SU-DHL-6 (cell line): ENCODE results near the gene ANKRD27.

ENCODE experiments used
- H2AFZ ChIP-seq: fragments of 200-600 bp; sonication (generic); 2 replicates; pipeline ENCODE4 v1.6.1; 2014; ENCODE audit warnings: low read depth, mild to moderate bottlenecking, moderate library complexity, mixed read lengths, antibody characterized with exemption, low read length; ENCODE audit not compliant: severe bottlenecking
- H3F3A ChIP-seq: fragments of 200-600 bp; shearing (Covaris generic); 2 replicates; pipeline ENCODE4 v1.6.0; 2016; ENCODE audit warnings: antibody characterized with exemption, mild to moderate bottlenecking; ENCODE audit not compliant: insufficient read depth
- H3K27ac ChIP-seq: fragments of 200-600 bp; sonication (generic); 2 replicates; pipeline ENCODE4 v1.5.1; 2016; ENCODE audit warnings: low read depth, mild to moderate bottlenecking, low read length, moderate library complexity, mixed read lengths
- H3K27me3 ChIP-seq: fragments of 200-600 bp; sonication (generic), shearing (Covaris generic); 2 replicates; pipeline ENCODE4 v1.6.0; 2014; ENCODE audit warnings: mild to moderate bottlenecking, low read length
- H3K36me3 ChIP-seq: fragments of 200-600 bp; sonication (generic); 2 replicates; pipeline ENCODE4 v1.6.1; 2014; ENCODE audit warnings: mild to moderate bottlenecking, low read length, mixed read lengths
- H3K4me2 ChIP-seq: fragments of 300-600, 200-600 bp; shearing (Covaris generic), sonication (generic); 2 replicates; pipeline ENCODE4 v1.6.0; 2014; ENCODE audit warnings: low read length, low read depth, mild to moderate bottlenecking; ENCODE audit not compliant: poor library complexity, severe bottlenecking
- H3K4me3 ChIP-seq: fragments of 200-600 bp; sonication (generic); 2 replicates; pipeline ENCODE4 v1.5.1; 2014; ENCODE audit warnings: antibody characterized with exemption, low read length, mild to moderate bottlenecking, mixed read lengths; ENCODE audit not compliant: insufficient read depth, poor library complexity, severe bottlenecking
- H3K79me2 ChIP-seq: fragments of 200-600 bp; sonication (generic); 2 replicates; pipeline ENCODE4 v1.6.1; 2014; ENCODE audit warnings: mild to moderate bottlenecking, low read length, moderate library complexity; ENCODE audit not compliant: insufficient read depth
- H3K9ac ChIP-seq: fragments of 200-600 bp; sonication (generic); 2 replicates; pipeline ENCODE4 v1.7.0; 2014; ENCODE audit warnings: mild to moderate bottlenecking, low read length
- H3K9me2 ChIP-seq: fragments of 200-600 bp; sonication (generic); replicated peaks from 2 replicates; pipeline ENCODE4 v1.6.1; 2014; ENCODE audit warnings: low read length; ENCODE audit not compliant: insufficient read depth
- H3K9me3 ChIP-seq: fragments of 200-600 bp; sonication (generic); 2 replicates; pipeline ENCODE4 v1.6.1; 2014; ENCODE audit warnings: low read length, mixed read lengths; ENCODE audit not compliant: insufficient read depth
- H4K20me1 ChIP-seq: fragments of 200-600 bp; sonication (generic); 2 replicates; pipeline ENCODE4 v1.6.1; 2014; ENCODE audit warnings: low read depth, mild to moderate bottlenecking, antibody characterized with exemption, low read length, moderate library complexity, mixed read lengths
- CTCF ChIP-seq: fragments of 200-600 bp; sonication (generic); IDR thresholded peaks from one replicate; pipeline ENCODE4 v1.5.1; 2017; ENCODE audit warnings: antibody characterized with exemption, mild to moderate bottlenecking, low read length, moderate library complexity; ENCODE audit not compliant: insufficient read depth, poor library complexity, severe bottlenecking
- EZH2phosphoT487 ChIP-seq: fragments of 200-600 bp; sonication (generic), shearing (Covaris generic); conservative IDR thresholded peaks from 2 replicates; pipeline ENCODE4 v1.6.1; 2018; ENCODE audit warnings: mild to moderate bottlenecking, antibody characterized with exemption, low read length, moderate library complexity, mixed read lengths

ANKRD27 gene

DNA sequence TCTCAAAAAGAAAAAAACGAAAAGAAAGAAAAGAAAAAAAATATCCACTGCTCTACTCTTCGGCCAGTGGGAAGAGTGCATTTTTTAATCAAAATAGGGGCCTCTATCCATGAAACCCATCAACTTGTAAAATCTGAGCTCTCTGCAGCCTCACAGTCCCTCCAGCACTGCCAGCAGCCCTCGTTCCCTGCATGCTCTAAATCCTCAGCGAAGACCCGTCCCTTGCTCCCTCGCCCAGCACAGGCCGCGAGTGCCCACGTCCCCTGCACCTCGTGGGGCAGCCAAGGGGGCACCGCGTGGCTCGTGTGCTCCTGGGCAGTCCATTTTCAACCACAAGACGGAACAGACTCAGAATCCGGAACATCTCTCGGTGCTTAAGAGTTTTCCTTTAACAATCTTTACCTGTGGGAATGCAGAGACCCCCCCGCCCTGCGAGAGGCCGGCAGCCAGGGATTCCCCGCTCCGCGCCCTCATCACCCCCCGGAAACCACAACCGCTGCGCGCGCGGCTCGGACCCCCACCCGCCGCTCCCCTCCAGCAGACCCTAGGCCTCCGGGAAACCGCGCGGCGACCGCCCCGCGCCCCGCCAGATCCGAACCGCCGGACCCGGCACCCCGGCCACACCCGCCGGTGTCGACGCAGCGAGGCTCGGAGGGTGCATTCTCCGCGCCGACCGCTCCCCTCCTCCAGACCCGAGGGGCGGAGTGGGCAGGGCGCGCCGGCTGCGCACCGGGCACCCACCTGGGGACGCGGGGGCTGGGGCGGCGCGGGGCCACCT lies 638 bp downstream of the ANKRD27 start:
- H3K4me3 ChIP-seq: peak overlapping the region; percentile 85
- H3K9ac ChIP-seq: peak overlapping the region; percentile 81
- TF ChIP-seq EZH2phosphoT487: no peak
- no peak for TF ChIP-seq CTCF
- peak overlapping the region; percentile 38 for H3K27ac ChIP-seq
- no peaks in the 10 kb centered on the region for H3K9me2 ChIP-seq
- H3K27me3 ChIP-seq: no peaks in the 10 kb centered on the region
- no peaks in the 10 kb centered on the region for H3K9me3 ChIP-seq
- peak overlapping the region; percentile 63 for H3K4me2 ChIP-seq
- H3K79me2 ChIP-seq: peaks cover 55% of the 10 kb centered on the region
- peaks cover 13% of the 10 kb centered on the region; the same call in 1 of the 2 replicates for H4K20me1 ChIP-seq
- H3F3A ChIP-seq: no peaks in the 10 kb centered on the region
- peak overlapping the region; percentile 37 for H2AFZ ChIP-seq
- no peaks in the 10 kb centered on the region for H3K36me3 ChIP-seq

- Histone ChIP-seq H3K9me2 (no peaks in the 10 kb centered on the region), H2AFZ (no peak overlapping the region), H3K27me3 (no peaks in the 10 kb centered on the region), H4K20me1 (peaks cover 13% of the 10 kb centered on the region; the same call in 1 of the 2 replicates), H3K36me3 (no peaks in the 10 kb centered on the region), H3K4me2 (peak overlapping the region; percentile 63), H3K9me3 (no peaks in the 10 kb centered on the region), H3F3A (no peaks in the 10 kb centered on the region), H3K4me3 (peak overlapping the region; percentile 85), H3K9ac (peak overlapping the region; percentile 81), H3K27ac (no peak overlapping the region), H3K79me2 (peaks cover 63% of the 10 kb centered on the region)
- TF ChIP-seq EZH2phosphoT487: no peak
Observed at GRCh38 chr19:32673573-32673972, 1.4 kb downstream of the ANKRD27 start.

DNA sequence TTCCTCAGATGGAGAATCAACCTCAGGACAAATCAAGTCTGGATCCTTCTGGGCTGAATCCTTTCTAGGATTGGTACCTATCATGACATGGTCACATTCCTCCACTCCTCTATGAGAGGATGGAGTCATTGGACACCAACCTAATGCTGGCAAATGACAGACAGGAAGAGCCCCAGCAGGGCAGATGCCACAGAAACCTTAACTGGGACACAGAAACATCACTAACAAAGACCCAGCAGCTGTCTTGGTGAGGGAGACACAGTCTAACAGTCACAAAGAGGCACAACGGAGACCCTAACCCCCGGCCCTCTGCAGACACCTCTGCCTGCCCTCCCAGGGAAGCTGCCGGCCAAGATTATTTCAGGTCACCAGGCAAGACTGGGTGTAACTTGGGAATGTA lies 2.1 kb downstream of the ANKRD27 start:
- no peaks in the 10 kb centered on the region for H3F3A ChIP-seq
- H3K36me3 ChIP-seq: no peaks in the 10 kb centered on the region
- no peak overlapping the region for H3K27ac ChIP-seq
- peaks cover 70% of the 10 kb centered on the region for H3K79me2 ChIP-seq
- peak overlapping the region; percentile 63 for H3K4me2 ChIP-seq
- H3K4me3 ChIP-seq: no peak overlapping the region
- H3K9ac ChIP-seq: 0 out of 2 replicates have a peak overlapping the region, but pooled peaks have one; percentile 81
- H3K9me3 ChIP-seq: no peaks in the 10 kb centered on the region
- no peak overlapping the region for H2AFZ ChIP-seq
- no peaks in the 10 kb centered on the region for H3K9me2 ChIP-seq
- no peak for TF ChIP-seq EZH2phosphoT487
- peaks cover 13% of the 10 kb centered on the region; the same call in 1 of the 2 replicates for H4K20me1 ChIP-seq
- no peaks in the 10 kb centered on the region for H3K27me3 ChIP-seq

GRCh38 chr19:32671883-32672593 lies 2.9 kb downstream of the ANKRD27 start:
- H3K27ac ChIP-seq: no peak overlapping the region
- no peak overlapping the region for H3K4me3 ChIP-seq
- H3K9me2 ChIP-seq: no peaks in the 10 kb centered on the region
- TF ChIP-seq CTCF: no peak
- no peak for TF ChIP-seq EZH2phosphoT487
- no peak overlapping the region for H3K9ac ChIP-seq
- peaks cover 13% of the 10 kb centered on the region; the same call in 1 of the 2 replicates for H4K20me1 ChIP-seq
- no peaks in the 10 kb centered on the region for H3K27me3 ChIP-seq
- no peak overlapping the region for H2AFZ ChIP-seq
- peaks cover 78% of the 10 kb centered on the region for H3K79me2 ChIP-seq
- no peaks in the 10 kb centered on the region for H3F3A ChIP-seq
- no peaks in the 10 kb centered on the region for H3K36me3 ChIP-seq
- no peaks in the 10 kb centered on the region for H3K9me3 ChIP-seq
- H3K4me2 ChIP-seq: no peak overlapping the region
